ENCODE measurements around the gene ASAP3.

The ASAP3 gene

DNA sequence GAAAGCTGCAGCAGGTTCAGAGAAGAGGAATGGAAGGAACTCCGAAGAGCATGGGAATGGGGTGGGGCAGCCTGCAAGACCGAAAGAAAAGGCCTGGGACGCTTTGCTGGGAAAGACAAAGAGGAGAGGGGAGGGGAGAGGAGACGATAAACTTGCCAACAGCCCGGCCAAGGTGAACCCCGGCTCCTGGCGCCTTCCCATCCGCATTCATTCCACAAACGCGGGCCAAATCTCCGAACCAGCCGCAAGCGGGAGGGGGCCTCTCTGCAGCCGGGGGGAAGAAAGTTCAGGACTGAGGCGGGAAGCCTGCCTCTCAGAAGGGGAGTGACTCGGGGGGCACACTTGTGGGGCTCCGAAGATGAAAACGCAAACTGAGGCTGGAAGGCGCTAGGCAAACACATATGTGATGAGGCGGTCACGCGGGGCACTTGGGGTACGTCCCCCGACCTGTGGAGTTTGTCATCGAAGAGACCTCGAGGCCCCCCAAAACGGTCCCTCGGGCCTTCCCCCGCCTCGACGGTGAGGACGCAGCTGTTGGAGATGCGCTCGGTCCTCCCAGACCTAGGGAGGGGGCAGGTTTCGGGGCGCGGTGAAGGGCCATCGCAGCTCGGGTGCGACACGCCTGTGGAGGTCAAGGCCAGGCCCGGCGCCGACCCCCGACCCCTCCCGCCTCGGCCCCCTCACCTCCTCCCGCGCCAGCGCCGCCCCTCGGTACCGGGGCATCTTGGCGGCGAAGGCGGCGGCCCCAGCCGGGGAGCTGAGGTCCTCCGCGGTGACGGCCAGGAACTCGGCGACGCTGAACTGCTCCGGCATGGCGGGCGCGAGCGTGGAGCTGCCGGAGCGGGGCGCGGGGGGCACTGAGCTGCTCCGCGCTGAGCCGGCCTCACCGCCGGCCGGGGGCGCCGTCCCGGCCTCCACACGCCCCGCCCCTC is at the start of gene ASAP3:
TSS of gene ASAP3 (minus strand) at position 859 of the 932 bp plus-strand sequence. CDS start at position 813, 46 bp downstream.
- TF ChIP-seq, protein P1, sequence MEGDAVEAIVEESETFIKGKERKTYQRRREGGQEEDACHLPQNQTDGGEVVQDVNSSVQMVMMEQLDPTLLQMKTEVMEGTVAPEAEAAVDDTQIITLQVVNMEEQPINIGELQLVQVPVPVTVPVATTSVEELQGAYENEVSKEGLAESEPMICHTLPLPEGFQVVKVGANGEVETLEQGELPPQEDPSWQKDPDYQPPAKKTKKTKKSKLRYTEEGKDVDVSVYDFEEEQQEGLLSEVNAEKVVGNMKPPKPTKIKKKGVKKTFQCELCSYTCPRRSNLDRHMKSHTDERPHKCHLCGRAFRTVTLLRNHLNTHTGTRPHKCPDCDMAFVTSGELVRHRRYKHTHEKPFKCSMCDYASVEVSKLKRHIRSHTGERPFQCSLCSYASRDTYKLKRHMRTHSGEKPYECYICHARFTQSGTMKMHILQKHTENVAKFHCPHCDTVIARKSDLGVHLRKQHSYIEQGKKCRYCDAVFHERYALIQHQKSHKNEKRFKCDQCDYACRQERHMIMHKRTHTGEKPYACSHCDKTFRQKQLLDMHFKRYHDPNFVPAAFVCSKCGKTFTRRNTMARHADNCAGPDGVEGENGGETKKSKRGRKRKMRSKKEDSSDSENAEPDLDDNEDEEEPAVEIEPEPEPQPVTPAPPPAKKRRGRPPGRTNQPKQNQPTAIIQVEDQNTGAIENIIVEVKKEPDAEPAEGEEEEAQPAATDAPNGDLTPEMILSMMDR (IDR thresholded peaks at IDR 0.05; ENCODE audit: low read depth, low read length) = no peak
- H3K4me3 ChIP-seq (ENCODE audit: low read depth, low read length) = peak within 1 kb of the TSS; percentile 81

- TF ChIP-seq, protein P1 (IDR thresholded peaks at IDR 0.05; ENCODE audit: low read depth, low read length) = no peak
- H3K4me3 ChIP-seq (ENCODE audit: low read depth, low read length) = no peak overlapping the region
These were observed 49.5 kb upstream of the ASAP3 start for GRCh38 chr1:23533246-23534023.

- peak overlapping the region; percentile 46 for H3K4me3 ChIP-seq (ENCODE audit: low read depth, low read length)
- TF ChIP-seq, protein P1 (IDR thresholded peaks at IDR 0.05; ENCODE audit: low read depth, low read length) = no peak
These were observed 47.6 kb upstream of the ASAP3 start for GRCh38 chr1:23531562-23532094.

- TF ChIP-seq, protein P1 (IDR thresholded peaks at IDR 0.05; ENCODE audit: low read depth, low read length) = no peak
- H3K4me3 ChIP-seq (ENCODE audit: low read depth, low read length) = peak within 1 kb of the TSS; percentile 65
These were observed 47.0 kb upstream of the ASAP3 start, which contains the start of gene E2F2 for GRCh38 chr1:23530747-23531561. TSS of gene E2F2 (minus strand) at chr1:23531233. CDS start at chr1:23530793, 440 bp downstream.

- H3K4me3 ChIP-seq (ENCODE audit: low read depth, low read length) = peak overlapping the region; percentile 65
- TF ChIP-seq, protein P1 (IDR thresholded peaks at IDR 0.05; ENCODE audit: low read depth, low read length) = no peak
These were observed 46.2 kb upstream of the ASAP3 start for GRCh38 chr1:23530087-23530746.
